ENCODE measurements around the gene DUSP1.

- TF ChIP-seq RAD21 (conservative IDR thresholded peaks at IDR 0.05), result no peak
- no peak for TF ChIP-seq EZH2 (IDR thresholded peaks at IDR 0.05; ENCODE audit: borderline replicate concordance, insufficient read depth, low read length, poor library complexity, severe bottlenecking)
Measured at GRCh38 chr5:172739375-172739774, 31.6 kb downstream of the DUSP1 start.

Measured in neural cell (in vitro differentiated cells).